Measurements from ENCODE around the gene FAM181A. TPM values are rescaled to one million over a fixed set of nuclear protein-coding genes. Genes with fewer than 3 reads are reported as not detected.

FAM181A gene
- total RNA-seq, 1 donor from 2014 or later = not detected

DNA sequence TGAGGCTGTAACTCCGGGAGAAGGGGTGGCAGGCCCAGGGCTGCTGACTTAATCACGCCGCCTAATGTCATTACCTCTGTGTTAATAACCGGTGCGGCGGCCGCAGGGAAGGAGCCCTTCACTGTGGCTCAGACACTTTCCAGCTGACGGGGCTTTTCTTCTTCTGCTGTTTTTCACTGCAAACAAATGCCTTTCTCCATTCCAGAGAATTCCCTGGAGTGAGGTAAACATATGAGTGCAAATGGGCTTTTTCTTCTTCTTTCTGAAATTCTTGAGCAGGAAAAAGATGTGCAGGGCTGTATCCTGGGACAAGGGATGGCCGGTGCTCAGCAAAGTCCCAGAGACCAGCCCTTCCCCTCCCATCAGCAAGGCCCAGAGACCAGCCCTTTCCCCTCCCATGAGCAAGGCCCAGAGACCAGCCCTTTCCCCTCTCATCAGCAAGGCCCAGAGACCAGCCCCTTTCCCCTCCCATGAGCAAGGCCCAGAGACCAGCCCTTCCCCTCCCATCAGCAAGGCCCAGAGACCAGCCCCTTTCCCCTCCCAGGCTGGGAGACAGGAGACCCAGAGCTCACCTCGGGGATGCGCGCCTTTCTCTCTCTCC lies 33.4 kb upstream of the FAM181A start:
- no peak for TF ChIP-seq EZH2 (IDR thresholded peaks at IDR 0.05; ENCODE audit: insufficient read depth, low read length)
- TF ChIP-seq, protein P1, sequence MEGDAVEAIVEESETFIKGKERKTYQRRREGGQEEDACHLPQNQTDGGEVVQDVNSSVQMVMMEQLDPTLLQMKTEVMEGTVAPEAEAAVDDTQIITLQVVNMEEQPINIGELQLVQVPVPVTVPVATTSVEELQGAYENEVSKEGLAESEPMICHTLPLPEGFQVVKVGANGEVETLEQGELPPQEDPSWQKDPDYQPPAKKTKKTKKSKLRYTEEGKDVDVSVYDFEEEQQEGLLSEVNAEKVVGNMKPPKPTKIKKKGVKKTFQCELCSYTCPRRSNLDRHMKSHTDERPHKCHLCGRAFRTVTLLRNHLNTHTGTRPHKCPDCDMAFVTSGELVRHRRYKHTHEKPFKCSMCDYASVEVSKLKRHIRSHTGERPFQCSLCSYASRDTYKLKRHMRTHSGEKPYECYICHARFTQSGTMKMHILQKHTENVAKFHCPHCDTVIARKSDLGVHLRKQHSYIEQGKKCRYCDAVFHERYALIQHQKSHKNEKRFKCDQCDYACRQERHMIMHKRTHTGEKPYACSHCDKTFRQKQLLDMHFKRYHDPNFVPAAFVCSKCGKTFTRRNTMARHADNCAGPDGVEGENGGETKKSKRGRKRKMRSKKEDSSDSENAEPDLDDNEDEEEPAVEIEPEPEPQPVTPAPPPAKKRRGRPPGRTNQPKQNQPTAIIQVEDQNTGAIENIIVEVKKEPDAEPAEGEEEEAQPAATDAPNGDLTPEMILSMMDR (IDR thresholded peaks at IDR 0.05; ENCODE audit: insufficient read depth, low read depth, low read length) = no peak
- Histone ChIP-seq H3K4me1 (ENCODE audit: insufficient read depth, low read length) (no peaks in the 10 kb centered on the region), H3K79me2 (ENCODE audit: insufficient read depth, low read length) (no peaks in the 10 kb centered on the region), H2AFZ (ENCODE audit: low read depth, low read length) (no peak overlapping the region), H4K20me1 (ENCODE audit: insufficient read depth, low read length) (no peaks in the 10 kb centered on the region), H3K4me3 (ENCODE audit: insufficient read depth, low read depth, low read length) (no peak overlapping the region), H3K4me2 (ENCODE audit: low read length) (no peak overlapping the region), H3K27ac (ENCODE audit: low read depth, low read length) (no peak overlapping the region), H3K27me3 (ENCODE audit: insufficient read depth, low read length) (no peaks in the 10 kb centered on the region), H3K9ac (ENCODE audit: low read length) (no peak overlapping the region), H3K36me3 (ENCODE audit: insufficient read depth, low read length) (no peaks in the 10 kb centered on the region), H3K9me3 (ENCODE audit: insufficient read depth, low read depth, low read length) (no peaks in the 10 kb centered on the region)
- DNase-seq (ENCODE audit: low read depth) (no peak), FAIRE-seq (no peak)
- Mint-ChIP-seq H3K27ac (ENCODE audit: unreplicated experiment) (no peak overlapping the region), H3K4me3 (ENCODE audit: unreplicated experiment) (no peak overlapping the region), H3K9me3 (ENCODE audit: unreplicated experiment) (no peaks in the 10 kb centered on the region), H3K4me1 (ENCODE audit: low read depth, unreplicated experiment) (no peaks in the 10 kb centered on the region), H3K27me3 (ENCODE audit: low read depth, unreplicated experiment) (peaks cover 39% of the 10 kb centered on the region), H3K36me3 (ENCODE audit: low read depth, unreplicated experiment) (no peaks in the 10 kb centered on the region)

DNA sequence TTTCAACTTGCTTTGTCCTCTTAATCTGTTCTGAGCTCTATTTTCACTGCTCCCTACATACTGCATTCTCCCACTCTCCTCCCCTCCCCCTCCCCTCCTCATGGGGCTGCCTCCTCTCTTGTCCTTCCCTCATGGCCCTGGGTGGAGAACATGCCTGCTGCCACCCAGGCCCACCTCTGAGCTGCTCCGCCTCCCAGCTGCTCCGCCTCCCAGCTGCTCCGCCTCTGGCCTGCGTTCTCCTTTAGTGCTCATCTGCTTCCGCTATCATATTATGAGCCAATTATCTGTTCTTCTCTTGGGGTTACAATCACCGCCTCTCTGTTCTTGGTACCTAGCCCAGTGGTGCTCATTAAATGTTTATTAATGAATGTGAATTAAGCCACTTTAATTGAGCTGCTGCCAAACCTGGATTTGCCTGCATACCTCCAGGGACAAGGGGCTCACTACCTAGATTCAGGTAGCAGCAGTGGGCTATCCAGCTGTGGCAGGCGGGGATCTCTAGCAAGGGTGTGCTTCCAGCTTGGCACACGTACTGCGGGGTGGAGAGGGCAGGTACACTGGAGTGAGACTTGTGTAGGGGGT lies 32.0 kb upstream of the FAM181A start:
- Mint-ChIP-seq H3K27me3 (ENCODE audit: low read depth, unreplicated experiment) (peaks cover 31% of the 10 kb centered on the region), H3K27ac (ENCODE audit: unreplicated experiment) (no peak overlapping the region), H3K4me3 (ENCODE audit: unreplicated experiment) (no peak overlapping the region), H3K36me3 (ENCODE audit: low read depth, unreplicated experiment) (no peaks in the 10 kb centered on the region), H3K9me3 (ENCODE audit: unreplicated experiment) (no peaks in the 10 kb centered on the region), H3K4me1 (ENCODE audit: low read depth, unreplicated experiment) (no peaks in the 10 kb centered on the region)
- no peaks in the 10 kb centered on the region for H3K9me3 ChIP-seq (ENCODE audit: insufficient read depth, low read depth, low read length)
- H3K79me2 ChIP-seq (ENCODE audit: insufficient read depth, low read length) = no peaks in the 10 kb centered on the region
- no peak overlapping the region for H3K4me2 ChIP-seq (ENCODE audit: low read length)
- no peak overlapping the region for H3K9ac ChIP-seq (ENCODE audit: low read length)
- no peaks in the 10 kb centered on the region for H3K27me3 ChIP-seq (ENCODE audit: insufficient read depth, low read length)
- no peaks in the 10 kb centered on the region for H3K4me1 ChIP-seq (ENCODE audit: insufficient read depth, low read length)
- no peak for TF ChIP-seq EZH2 (IDR thresholded peaks at IDR 0.05; ENCODE audit: insufficient read depth, low read length)
- TF ChIP-seq, protein P1 (IDR thresholded peaks at IDR 0.05; ENCODE audit: insufficient read depth, low read depth, low read length) = no peak
- no peak for DNase-seq (ENCODE audit: low read depth)
- no peaks in the 10 kb centered on the region for H4K20me1 ChIP-seq (ENCODE audit: insufficient read depth, low read length)
- no peak overlapping the region for H2AFZ ChIP-seq (ENCODE audit: low read depth, low read length)
- no peak overlapping the region for H3K27ac ChIP-seq (ENCODE audit: low read depth, low read length)
- H3K36me3 ChIP-seq (ENCODE audit: insufficient read depth, low read length) = no peaks in the 10 kb centered on the region
- H3K4me3 ChIP-seq (ENCODE audit: insufficient read depth, low read depth, low read length) = no peak overlapping the region
- no peak for FAIRE-seq

DNA sequence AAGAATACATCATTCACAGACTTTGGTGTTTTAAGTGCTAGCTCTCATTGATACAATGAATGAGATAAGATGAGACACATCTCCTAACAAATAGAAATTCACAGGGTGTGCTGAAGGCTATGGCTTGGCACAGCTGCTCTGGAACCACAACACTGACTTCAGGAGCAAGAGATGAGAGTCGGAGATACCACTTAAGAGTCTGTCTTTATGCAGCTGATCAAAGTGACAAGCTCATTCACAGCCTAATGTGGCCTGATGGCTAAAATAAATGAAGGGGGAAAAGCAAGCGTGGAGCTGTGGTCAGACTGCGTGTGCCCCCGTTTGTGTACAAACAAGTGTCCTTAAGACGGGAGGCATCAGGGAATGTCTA lies 29.7 kb upstream of the FAM181A start:
- H3K27ac ChIP-seq (ENCODE audit: low read depth, low read length) = no peak overlapping the region
- Mint-ChIP-seq H3K4me3 (ENCODE audit: unreplicated experiment) (no peak overlapping the region), H3K27me3 (ENCODE audit: low read depth, unreplicated experiment) (peaks cover 17% of the 10 kb centered on the region), H3K27ac (ENCODE audit: unreplicated experiment) (no peak overlapping the region), H3K4me1 (ENCODE audit: low read depth, unreplicated experiment) (no peaks in the 10 kb centered on the region), H3K36me3 (ENCODE audit: low read depth, unreplicated experiment) (no peaks in the 10 kb centered on the region), H3K9me3 (ENCODE audit: unreplicated experiment) (peaks cover 3% of the 10 kb centered on the region)
- H4K20me1 ChIP-seq (ENCODE audit: insufficient read depth, low read length) = no peaks in the 10 kb centered on the region
- H3K9me3 ChIP-seq (ENCODE audit: insufficient read depth, low read depth, low read length) = no peaks in the 10 kb centered on the region
- FAIRE-seq = no peak
- H3K4me2 ChIP-seq (ENCODE audit: low read length) = no peak overlapping the region
- H3K9ac ChIP-seq (ENCODE audit: low read length) = no peak overlapping the region
- H3K36me3 ChIP-seq (ENCODE audit: insufficient read depth, low read length) = no peaks in the 10 kb centered on the region
- no peak overlapping the region for H2AFZ ChIP-seq (ENCODE audit: low read depth, low read length)
- no peaks in the 10 kb centered on the region for H3K4me1 ChIP-seq (ENCODE audit: insufficient read depth, low read length)
- H3K4me3 ChIP-seq (ENCODE audit: insufficient read depth, low read depth, low read length) = no peak overlapping the region
- no peaks in the 10 kb centered on the region for H3K27me3 ChIP-seq (ENCODE audit: insufficient read depth, low read length)
- TF ChIP-seq, protein P1 (IDR thresholded peaks at IDR 0.05; ENCODE audit: insufficient read depth, low read depth, low read length) = no peak
- no peak for TF ChIP-seq EZH2 (IDR thresholded peaks at IDR 0.05; ENCODE audit: insufficient read depth, low read length)
- no peaks in the 10 kb centered on the region for H3K79me2 ChIP-seq (ENCODE audit: insufficient read depth, low read length)
- DNase-seq (ENCODE audit: low read depth) = no peak

All from astrocyte (in vitro differentiated cells and primary cell).